Inferior parietal cortex (tissue), 1 donor: ENCODE measurements around the gene GSTM1.
"Not testable (repeated sequence)": the region's sequence is repeated elsewhere in the genome, so short reads cannot be mapped to it uniquely, and the experiment has no call there.

Experiments used
- DNase-seq: peaks from one replicate; pipeline ENCODE4 v3.0.0-alpha.2; 2016; ENCODE audit errors: extremely low spot score

The GSTM1 gene

GRCh38 chr1:109697066-109697465 is 9.4 kb downstream of the GSTM1 start:
- DNase-seq = no peak

DNA sequence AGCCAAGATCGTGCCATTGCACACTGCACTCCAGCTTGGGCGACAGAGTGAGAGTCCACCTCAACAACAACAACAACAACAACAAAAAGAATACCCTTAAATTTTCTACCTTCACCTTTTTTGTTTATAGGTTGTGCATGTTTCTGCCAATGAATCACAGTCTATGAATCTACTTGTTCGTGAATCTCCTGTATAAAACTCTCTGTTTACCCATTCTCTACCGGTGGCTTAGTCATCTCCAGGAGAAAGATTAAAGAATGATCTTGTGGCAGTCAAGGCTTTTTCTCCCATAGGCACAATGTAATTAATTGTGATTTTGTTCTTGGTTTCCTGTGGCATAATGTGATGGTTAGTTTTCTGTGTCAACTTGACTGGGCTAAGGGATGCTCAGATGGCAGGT is 10.2 kb downstream of the GSTM1 start:
- not testable (repeated sequence) for DNase-seq

DNA sequence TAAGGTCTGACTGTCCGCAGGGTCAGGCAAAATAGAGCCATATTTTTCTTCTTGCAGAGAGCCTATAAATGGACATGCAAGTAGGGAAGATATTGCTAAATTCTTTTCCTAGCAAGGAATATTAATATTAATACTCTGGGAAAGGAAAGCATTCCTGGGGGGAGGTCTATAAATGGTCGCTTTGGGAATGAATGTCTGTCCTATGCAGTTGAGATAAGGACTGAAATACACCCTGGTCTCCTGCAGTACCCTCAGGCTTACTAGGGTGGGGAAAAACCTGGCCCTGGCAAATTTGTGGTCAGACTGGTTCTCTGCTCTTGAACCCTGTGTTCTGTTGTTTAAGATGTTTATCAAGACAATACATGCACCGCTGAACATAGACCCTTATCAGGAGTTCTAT is 15.3 kb downstream of the GSTM1 start:
- DNase-seq = not testable (repeated sequence)

DNA sequence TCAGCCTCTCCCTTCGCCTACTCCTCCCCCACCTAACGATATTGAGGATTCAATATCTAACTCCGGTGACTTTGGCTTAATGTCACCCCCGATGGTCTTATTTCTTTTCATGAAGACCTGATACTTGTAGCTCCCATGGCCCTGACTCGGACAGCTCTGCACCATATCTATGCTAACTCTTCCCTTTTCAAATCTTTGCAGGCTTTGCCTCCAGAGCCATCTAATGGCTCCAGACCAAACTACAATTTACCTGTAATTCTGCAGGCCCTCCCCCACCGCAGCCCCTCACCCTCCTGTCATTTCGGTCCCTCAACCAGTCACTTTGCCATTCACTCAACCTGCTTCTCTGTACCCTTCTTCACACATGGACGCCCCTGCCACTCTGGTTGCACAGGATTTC is 16.6 kb downstream of the GSTM1 start:
- no peak for DNase-seq

DNA sequence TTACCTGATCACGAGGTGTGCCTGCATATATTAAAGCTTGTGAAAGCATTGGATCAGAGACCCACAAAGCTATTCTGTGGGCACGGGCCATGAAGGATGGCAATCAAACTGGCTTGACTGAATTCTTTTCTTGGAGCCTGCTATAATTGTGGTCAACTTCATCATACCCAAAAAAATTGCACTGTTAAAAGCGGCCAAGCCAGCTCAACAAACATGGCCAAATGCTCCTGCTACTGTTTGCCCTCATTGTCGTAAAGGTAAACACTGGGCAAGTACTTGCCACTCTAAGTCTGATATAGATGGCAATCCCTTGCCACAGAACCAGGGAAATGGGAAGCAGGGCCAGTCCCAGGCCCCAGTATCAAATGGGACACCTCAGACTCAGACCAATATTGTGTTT is 17.8 kb downstream of the GSTM1 start:
- DNase-seq = no peak

- DNase-seq = not testable (repeated sequence)
Measured at GRCh38 chr1:109708949-109709348, 21.3 kb downstream of the GSTM1 start.

- not testable (repeated sequence) for DNase-seq
Measured at GRCh38 chr1:109709822-109710221, 22.2 kb downstream of the GSTM1 start.

DNA sequence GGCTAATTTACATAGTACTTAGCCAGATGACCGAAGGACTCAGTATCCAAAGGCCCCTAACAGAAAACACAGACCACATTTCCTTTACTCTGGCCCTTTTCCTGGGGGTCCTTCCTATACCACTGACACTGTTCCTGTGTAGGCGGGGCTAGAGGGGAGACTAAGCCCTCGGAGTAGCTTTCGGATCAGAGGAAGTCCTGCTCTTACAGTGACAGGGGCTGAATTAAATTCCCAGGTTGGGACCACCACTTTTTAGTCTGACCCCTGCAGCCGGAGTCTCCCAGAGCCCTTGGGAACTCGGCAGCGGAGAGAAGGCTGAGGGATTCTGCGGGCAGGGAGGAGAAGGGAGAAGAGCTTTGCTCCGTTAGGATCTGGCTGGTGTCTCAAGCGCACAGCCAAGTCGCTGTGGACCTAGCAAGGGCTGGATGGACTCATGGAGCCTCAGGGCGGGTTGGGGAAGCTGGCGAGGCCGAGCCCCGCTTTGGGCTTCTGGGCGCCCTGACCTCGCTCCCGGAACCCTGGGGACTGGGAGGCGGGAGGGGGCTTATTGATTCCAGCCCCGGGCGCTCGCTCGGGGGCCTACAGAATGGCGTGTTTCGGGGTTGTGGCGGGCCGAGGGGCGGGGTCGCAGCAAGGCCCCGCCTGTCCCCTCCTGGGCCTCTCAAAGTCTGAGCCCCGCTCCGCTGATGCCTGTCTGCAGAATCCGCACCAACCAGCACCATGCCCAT is 24.1 kb downstream of the GSTM1 start, which contains the start of gene GSTM5:
Gene GSTM5 (plus strand): TSS at position 659 of the 728 bp plus-strand sequence. CDS start 62 bp downstream, at position 721.
- peak; percentile 0 for DNase-seq

DNA sequence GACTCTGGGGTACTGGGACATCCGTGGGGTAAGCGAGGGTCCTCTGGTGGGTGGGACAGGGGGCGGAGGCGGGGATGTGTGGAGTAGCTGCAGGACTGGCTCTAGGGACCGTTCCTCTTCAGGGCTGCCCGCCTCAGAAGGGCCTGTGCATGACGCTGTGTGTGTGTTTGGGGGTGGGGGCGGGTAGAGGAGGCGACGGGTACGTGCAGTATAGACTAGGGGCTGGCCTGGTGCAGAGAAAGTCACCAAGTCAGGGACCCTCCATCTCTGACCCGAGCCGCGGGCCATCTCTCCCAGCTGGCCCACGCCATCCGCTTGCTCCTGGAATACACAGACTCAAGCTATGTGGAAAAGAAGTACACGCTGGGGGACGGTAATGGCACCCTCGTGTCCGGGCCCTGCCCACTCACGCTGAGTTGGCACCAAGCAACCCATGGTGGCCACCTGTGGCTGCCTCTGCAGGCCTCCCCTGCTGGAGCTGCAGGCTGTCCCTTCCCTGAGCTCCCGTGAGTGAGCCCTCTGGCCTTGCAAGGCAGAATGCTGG is 24.8 kb downstream of the GSTM1 start:
- no peak for DNase-seq

- DNase-seq = no peak
Measured at GRCh38 chr1:109713636-109714035, 26.0 kb downstream of the GSTM1 start.

DNA sequence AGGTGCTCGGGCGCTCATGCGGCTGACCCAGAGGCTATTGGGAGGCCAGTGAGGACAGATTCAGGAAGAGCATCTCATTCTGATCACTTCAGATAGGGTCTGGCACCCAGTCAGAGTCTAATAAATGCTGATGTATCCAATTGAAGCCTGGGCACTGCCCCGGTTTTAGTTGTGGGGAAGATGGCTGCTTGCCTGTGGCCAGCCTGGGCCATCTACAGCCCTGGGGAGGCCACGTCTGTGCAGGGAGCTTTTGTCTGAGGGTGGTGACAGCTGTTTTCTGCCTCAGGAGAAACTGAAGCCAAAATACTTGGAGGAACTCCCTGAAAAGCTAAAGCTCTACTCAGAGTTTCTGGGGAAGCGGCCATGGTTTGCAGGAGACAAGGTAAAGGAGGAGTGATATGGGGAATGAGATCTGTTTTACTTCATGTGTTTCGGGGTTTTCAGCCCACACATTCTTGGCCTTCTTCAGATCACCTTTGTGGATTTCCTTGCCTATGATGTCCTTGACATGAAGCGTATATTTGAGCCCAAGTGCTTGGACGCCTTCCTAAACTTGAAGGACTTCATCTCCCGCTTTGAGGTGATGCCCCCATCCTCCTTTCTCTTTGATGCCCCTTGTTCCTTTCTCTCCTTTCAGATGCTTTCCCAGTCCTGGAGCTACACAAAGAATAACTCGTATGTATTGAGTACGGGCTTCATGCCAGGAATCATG is 27.2 kb downstream of the GSTM1 start:
- no peak for DNase-seq

GRCh38 chr1:109716121-109716520 is 28.5 kb downstream of the GSTM1 start:
- no peak for DNase-seq

GRCh38 chr1:109716570-109717090 is 29.0 kb downstream of the GSTM1 start:
- DNase-seq = no peak

DNA sequence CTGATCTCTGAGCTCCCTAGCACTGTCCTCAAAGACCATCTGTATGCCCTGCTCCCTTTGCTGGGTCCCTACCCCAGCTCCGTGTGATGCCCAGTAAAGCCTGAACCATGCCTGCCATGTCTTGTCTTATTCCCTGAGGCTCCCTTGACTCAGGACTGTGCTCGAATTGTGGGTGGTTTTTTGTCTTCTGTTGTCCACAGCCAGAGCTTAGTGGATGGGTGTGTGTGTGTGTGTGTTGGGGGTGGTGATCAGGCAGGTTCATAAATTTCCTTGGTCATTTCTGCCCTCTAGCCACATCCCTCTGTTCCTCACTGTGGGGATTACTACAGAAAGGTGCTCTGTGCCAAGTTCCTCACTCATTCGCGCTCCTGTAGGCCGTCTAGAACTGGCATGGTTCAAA is 30.1 kb downstream of the GSTM1 start:
- DNase-seq = no peak

- DNase-seq = no peak
Measured at GRCh38 chr1:109718495-109718894, 30.9 kb downstream of the GSTM1 start.

GRCh38 chr1:109719337-109719837 is 31.8 kb downstream of the GSTM1 start:
- DNase-seq = no peak

GRCh38 chr1:109721042-109721441 is 33.4 kb downstream of the GSTM1 start:
- no peak for DNase-seq

DNA sequence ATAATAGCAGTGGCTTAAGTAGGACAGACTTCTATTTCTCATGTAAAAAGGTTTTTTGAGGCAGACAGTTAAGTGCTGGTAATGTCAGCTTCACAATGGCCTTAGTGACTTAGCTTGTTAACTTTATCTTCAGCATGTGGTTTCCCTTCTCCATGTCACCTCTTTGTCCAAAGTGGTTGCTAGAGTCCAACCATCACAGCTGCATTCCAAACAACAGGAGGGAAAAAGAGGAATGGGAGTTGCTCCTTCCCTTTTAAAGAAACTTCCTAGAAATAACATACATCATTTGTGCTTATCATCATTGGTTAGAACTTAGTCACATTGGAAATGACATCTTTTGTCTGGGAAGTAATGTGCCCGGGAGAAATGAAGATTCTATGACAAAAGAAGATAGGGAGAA is 34.4 kb downstream of the GSTM1 start:
- DNase-seq = no peak

DNA sequence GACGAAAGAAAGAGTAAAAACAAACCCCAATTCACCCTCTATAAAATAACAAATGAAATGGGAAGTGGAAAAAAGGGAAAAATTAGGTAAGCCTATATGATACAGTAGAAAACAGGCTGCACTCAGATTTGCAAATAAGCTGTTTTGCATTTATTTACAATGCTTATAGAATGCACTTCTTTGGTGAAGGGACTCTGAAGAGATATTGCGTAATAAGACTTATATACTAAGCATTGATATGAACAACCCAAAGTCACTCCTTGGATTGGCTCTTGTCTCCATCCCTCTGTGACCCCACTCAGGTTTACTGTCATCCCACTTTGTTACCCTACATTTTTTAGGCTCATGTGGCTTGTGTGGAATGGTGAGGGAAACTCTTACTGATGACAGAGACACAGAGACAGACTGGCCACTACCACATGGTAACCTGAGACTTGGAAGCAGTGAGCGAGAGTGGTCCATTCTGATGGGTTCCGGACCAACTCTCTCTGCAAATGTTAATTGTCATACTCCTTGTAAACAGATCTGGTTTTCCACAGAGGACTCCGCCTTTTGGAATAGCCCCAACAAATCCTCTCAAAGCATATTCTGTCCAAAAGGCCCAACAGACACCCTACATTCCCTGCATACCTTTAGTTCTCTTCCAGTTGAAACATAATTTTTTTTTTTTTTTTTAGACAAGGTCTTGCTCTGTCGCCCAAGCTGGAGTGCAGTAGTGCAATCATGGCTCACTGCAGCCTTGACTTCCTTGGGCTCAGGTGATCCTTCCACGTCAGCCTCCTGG is 35.5 kb downstream of the GSTM1 start:
- DNase-seq = no peak

GRCh38 chr1:109724933-109725332 is 37.3 kb downstream of the GSTM1 start:
- DNase-seq = no peak

- no peak for DNase-seq
Measured at GRCh38 chr1:109725510-109725909, 37.9 kb downstream of the GSTM1 start.

DNA sequence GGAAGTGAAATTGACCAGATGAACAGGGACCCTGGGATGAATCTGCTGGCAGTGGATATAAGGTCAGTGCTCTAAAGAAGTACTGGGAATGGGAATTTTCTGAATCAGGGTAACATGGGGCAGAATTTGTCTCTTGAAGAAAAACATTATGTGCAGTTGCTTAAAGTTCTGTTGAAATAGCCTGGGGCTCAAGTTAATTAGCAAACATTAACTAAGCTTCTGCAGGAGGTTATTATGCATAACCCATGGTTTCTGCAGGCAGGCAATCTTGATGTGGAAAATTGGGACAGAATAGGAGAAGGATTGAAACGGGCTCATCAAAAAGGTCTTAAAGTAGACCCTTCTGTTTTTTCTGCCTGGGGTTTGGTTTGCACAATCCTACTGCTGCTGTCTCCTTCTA is 38.4 kb downstream of the GSTM1 start:
- DNase-seq = no peak
